HepG2 (cell line): ENCODE data around the gene CHEK1. TPM values are rescaled to one million over a fixed set of nuclear protein-coding genes. Genes with fewer than 3 reads are reported as not detected.

Source experiments
- ATAC-seq: fragments of 200-7000 bp; cut with Tn5 transposase; 3 replicates; pipeline ENCODE4 v1.9.1; 2020; ENCODE audit warnings: mild to moderate bottlenecking, moderate library complexity
- BruUV-seq: library from RNA; stranded (reverse); fragments of 400-500 nt; replicated peaks from 2 replicates; lab custom pipeline; 2021; lab: Mats Ljungman, UMichigan
- CTCF ChIA-PET: fragments of 300-600 bp; formaldehyde crosslinking; extraction: SDS; loops from one replicate; lab custom pipeline; 2021; ENCODE audit warnings: low total read pairs, inconsistent platforms, low intra/inter-chr PET ratio; lab: Yijun Ruan, JAX
- POLR2A ChIA-PET: fragments of 350-600 bp; sonication (Branson Sonifier 250); formaldehyde crosslinking; loops from one replicate; lab custom pipeline; 2020; ENCODE audit warnings: antibody characterized with exemption, inconsistent platforms; lab: Yijun Ruan, JAX
- DNase-seq: peaks from one replicate; pipeline ENCODE4 v3.0.0-alpha.2; 2015; ENCODE audit warnings: low spot score
- FAIRE-seq: peaks from 3 replicates; lab custom pipeline; 2011; peaks lifted over from hg19 to GRCh38; lab: Jason Lieb, UNC
- H2AFZ ChIP-seq: one replicate; pipeline ENCODE4 v1.6.1; 2011; ENCODE audit warnings: low read length, inconsistent platforms
- H3K27ac ChIP-seq: fragments of 300-600 bp; 3 replicates; pipeline ENCODE4 v1.8.0; 2011; ENCODE audit warnings: mixed run types, mild to moderate bottlenecking, mixed read lengths, low read length, inconsistent platforms; ENCODE audit not compliant: insufficient read depth; ENCODE audit errors: extremely low read length
- H3K27me3 ChIP-seq, 2 experiments: fragments of 200-600 bp in 1 of 2; 2 replicates in 1 of 2; 3 replicates in 1 of 2; pipeline versions ENCODE4 v1.6.0 to v1.8.0; 2011; ENCODE audit warnings: low read length in 2 of 2, mild to moderate bottlenecking in 2 of 2, moderate library complexity in 2 of 2, inconsistent platforms in 1 of 2; ENCODE audit not compliant: insufficient read depth in 2 of 2, control insufficient read depth in 1 of 2
- H3K36me3 ChIP-seq, 2 experiments: fragments of 200-600 bp in 1 of 2; replicated peaks in 1 of 2; 2 replicates in 1 of 2; 3 replicates in 1 of 2; pipeline versions ENCODE4 v1.5.1 to v1.8.0; 2011; ENCODE audit warnings: low read length in 2 of 2, inconsistent platforms in 1 of 2; ENCODE audit not compliant: insufficient read depth in 2 of 2, control insufficient read depth in 1 of 2
- H3K4me1 ChIP-seq: 2 replicates; pipeline ENCODE4 v1.5.1; 2012; ENCODE audit warnings: low read length, inconsistent platforms; ENCODE audit not compliant: insufficient read depth
- H3K4me2 ChIP-seq: 2 replicates; pipeline ENCODE4 v1.6.0; 2011; ENCODE audit warnings: low read depth, low read length, inconsistent platforms
- H3K4me3 ChIP-seq, 3 experiments: fragments of 200-600 bp in 1 of 3; sonication (generic), shearing (Covaris generic) in 1 of 3; replicated peaks in 1 of 3; 2 replicates each; pipeline ENCODE4 v1.5.1; 2011 to 2016; ENCODE audit warnings: low read length in 3 of 3, inconsistent platforms in 2 of 3, low read depth in 2 of 3, mild to moderate bottlenecking in 2 of 3, control low read depth in 1 of 3, mixed read lengths in 1 of 3; ENCODE audit not compliant: insufficient read depth in 1 of 3
- H3K79me2 ChIP-seq: one replicate; pipeline ENCODE4 v1.6.1; 2011; ENCODE audit warnings: low read length, inconsistent platforms; ENCODE audit not compliant: insufficient read depth
- H3K9ac ChIP-seq: 2 replicates; pipeline ENCODE4 v1.6.0; 2011; ENCODE audit warnings: mild to moderate bottlenecking, low read depth, low read length, inconsistent platforms; ENCODE audit not compliant: insufficient read depth
- H3K9me3 ChIP-seq: 2 replicates; pipeline ENCODE4 v1.5.1; 2012; ENCODE audit warnings: mild to moderate bottlenecking, low read length
- H4K20me1 ChIP-seq: 2 replicates; pipeline ENCODE4 v1.6.0; 2011; ENCODE audit warnings: inconsistent platforms, mild to moderate bottlenecking, low read length, moderate library complexity; ENCODE audit not compliant: insufficient read depth
- CREB3 ChIP-seq: sonication (generic); formaldehyde crosslinking; IDR thresholded peaks from 2 replicates; pipeline ENCODE4 v1.5.0; 2020; ENCODE audit warnings: missing genetic modification reagents
- FOXJ3 ChIP-seq: sonication (generic); formaldehyde crosslinking; IDR thresholded peaks from 2 replicates; pipeline ENCODE4 v1.4.0; 2020; ENCODE audit warnings: missing genetic modification reagents, mild to moderate bottlenecking, borderline replicate concordance
- HOXA5 ChIP-seq: sonication (generic); formaldehyde crosslinking; IDR thresholded peaks from 2 replicates; pipeline ENCODE4 v1.4.0; 2020; ENCODE audit warnings: missing genetic modification reagents
- KLF12 ChIP-seq: sonication (generic); formaldehyde crosslinking; IDR thresholded peaks from 2 replicates; pipeline ENCODE4 v1.4.0; 2020; ENCODE audit warnings: missing genetic modification reagents, borderline replicate concordance
- MEIS2 ChIP-seq: sonication (generic); formaldehyde crosslinking; IDR thresholded peaks from 2 replicates; pipeline ENCODE4 v1.9.0; 2021; ENCODE audit warnings: mild to moderate bottlenecking, missing genetic modification reagents
- MTERF4 ChIP-seq: sonication (generic); formaldehyde crosslinking; IDR thresholded peaks from 2 replicates; pipeline ENCODE4 v1.8.0; 2023; ENCODE audit warnings: mild to moderate bottlenecking, missing genetic modification reagents
- MZF1 ChIP-seq: sonication (generic); formaldehyde crosslinking; IDR thresholded peaks from 2 replicates; pipeline ENCODE4 v1.8.1; 2023; ENCODE audit warnings: mild to moderate bottlenecking, missing genetic modification reagents, borderline replicate concordance
- NFE2 ChIP-seq: sonication (generic); formaldehyde crosslinking; IDR thresholded peaks from 2 replicates; pipeline ENCODE4 v1.4.0; 2020; ENCODE audit warnings: missing genetic modification reagents
- SRSF1 ChIP-seq: fragments of 200-400 bp; formaldehyde crosslinking; optimal IDR thresholded peaks from 2 replicates; pipeline ENCODE3; 2017; ENCODE audit warnings: mild to moderate bottlenecking, low read depth, low read length, moderate library complexity
- ZBTB38 ChIP-seq: sonication (generic); formaldehyde crosslinking; IDR thresholded peaks from 2 replicates; pipeline ENCODE4 v1.5.1; 2020; ENCODE audit warnings: mild to moderate bottlenecking, missing genetic modification reagents
- ZNF225 ChIP-seq: sonication (generic); formaldehyde crosslinking; IDR thresholded peaks from 2 replicates; pipeline ENCODE4 v1.4.0; 2020; ENCODE audit warnings: mild to moderate bottlenecking, missing genetic modification reagents
- ZNF598 ChIP-seq: sonication (generic); formaldehyde crosslinking; IDR thresholded peaks from 2 replicates; pipeline ENCODE4 v1.5.1; 2020; ENCODE audit warnings: mild to moderate bottlenecking, missing genetic modification reagents, borderline replicate concordance
- ZNF652 ChIP-seq: IDR thresholded peaks from 2 replicates; pipeline ENCODE4 v1.6.1; 2016; ENCODE audit warnings: low read depth, borderline replicate concordance
- ZNF737 ChIP-seq: sonication (generic); formaldehyde crosslinking; IDR thresholded peaks from 2 replicates; pipeline ENCODE4 v1.5.0; 2020; ENCODE audit warnings: missing genetic modification reagents, mild to moderate bottlenecking, borderline replicate concordance
- ZNF772 ChIP-seq: sonication (generic); formaldehyde crosslinking; IDR thresholded peaks from 2 replicates; pipeline ENCODE4 v1.5.0; 2020; ENCODE audit warnings: mild to moderate bottlenecking, missing genetic modification reagents
- ZUFSP ChIP-seq: sonication (generic); formaldehyde crosslinking; IDR thresholded peaks from 2 replicates; pipeline ENCODE4 v1.9.0; 2021; ENCODE audit warnings: missing genetic modification reagents, mild to moderate bottlenecking, borderline replicate concordance
- WGBS: methylation state at CpG from one replicate; pipeline ENCODE4 v1.1.6; 2017; ENCODE audit warnings: low lambda C conversion rate; 5-methylcytosine and 5-hydroxymethylcytosine counted together
- in situ Hi-C: cut with HindIII; loops from 2 replicates; pipeline ENCODE4 v1.10.0; 2017; ENCODE audit warnings: low pct_unique_long_range_greater_than_20kb; ENCODE audit not compliant: extremely low pct_ligation_motif_present
- intact Hi-C: fragments of 100-400 bp; cut with micrococcal nuclease; formaldehyde crosslinking; loops from one replicate; pipeline ENCODE4 v1.10.0; 2022; ENCODE audit not compliant: unreplicated experiment
- polyA plus RNA-seq, 8 experiments: library from polyadenylated mRNA; depleted of rRNA in 3 of 8; stranded (reverse) in 7 of 8; unstranded in 1 of 8; fragments of >200 nt; fragmentation: Illumina TruSeq in 4 of 8; extraction: Trizol in 4 of 8; gene quantifications; 2 replicates each; pipeline versions ENCODE4 v1.2.1 to v1.2.3, GENCODE V29; 2011 to 2016; ENCODE audit warnings: low read depth in 4 of 8, missing spikeins in 1 of 8, mixed read lengths in 1 of 8; ENCODE audit not compliant: insufficient read depth in 1 of 8
- total RNA-seq, 5 experiments: library from RNA; depleted of rRNA; stranded (reverse); fragments of >200 nt; fragmentation: Illumina TruSeq; extraction: Trizol; gene quantifications; 2 replicates each; pipeline ENCODE4 v1.2.3, GENCODE V29; 2016; ENCODE audit warnings: low read depth in 1 of 5
- TF ChIP-seq, protein P1 (sequence below): sonication (generic); formaldehyde crosslinking; conservative IDR thresholded peaks from 2 replicates; pipeline ENCODE4 v1.8.0; 2022; ENCODE audit warnings: mild to moderate bottlenecking, moderate library complexity, missing genetic modification reagents

The CHEK1 gene
- total and polyA plus RNA-seq, 2 of the 13 experiments (the other 11 are each of a cell fraction or from before 2014, with no cell fraction given), result 17.8 to 83.2 TPM

DNA sequence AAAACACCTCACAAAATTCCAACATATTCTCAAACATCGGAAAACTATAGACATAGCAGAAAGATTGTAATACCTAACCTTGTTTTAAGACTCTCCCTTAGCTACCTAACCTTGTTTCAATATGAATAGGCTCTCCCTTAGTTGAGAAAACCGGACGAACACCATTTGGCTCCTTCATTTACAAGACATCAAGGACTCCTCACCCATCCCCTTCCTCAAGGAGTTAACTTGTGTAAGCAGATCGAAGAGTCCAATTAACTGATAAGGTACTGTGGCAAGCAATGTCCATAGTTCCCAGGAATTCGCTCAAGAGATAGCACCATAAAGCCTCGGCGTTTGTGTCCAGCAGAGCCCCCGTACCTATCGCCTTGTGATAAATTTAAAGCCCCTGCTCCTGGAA is 60.3 kb downstream of the CHEK1 start:
- in situ Hi-C loops, result no loop called here
- intact Hi-C loops, result no loop called here
- POLR2A ChIA-PET, result no interaction called here
- FAIRE-seq (no peak), ATAC-seq (no peak)
- Histone ChIP-seq H3K4me3 (no peak overlapping the region), H3K27me3 (no peaks in the 10 kb centered on the region), H3K27ac (no peak overlapping the region), H3K79me2 (no peaks in the 10 kb centered on the region), H3K9me3 (no peaks in the 10 kb centered on the region), H2AFZ (no peak overlapping the region), H4K20me1 (no peaks in the 10 kb centered on the region), H3K9ac (no peak overlapping the region)
- WGBS, result 91% methylated on average over 9 of the region's 9 CpGs
- CTCF ChIA-PET, result no interaction called here
- no peak for TF ChIP-seq ZUFSP (CRISPR knock-in tag)
- TF ChIP-seq NFE2 (CRISPR knock-in tag), result no peak
- no peak for TF ChIP-seq ZNF772 (CRISPR knock-in tag)
- no peak for TF ChIP-seq SRSF1
- TF ChIP-seq MTERF4 (CRISPR knock-in tag), result no peak
- TF ChIP-seq ZNF737 (CRISPR knock-in tag), result no peak
- TF ChIP-seq FOXJ3 (CRISPR knock-in tag), result no peak
- no peak for TF ChIP-seq ZNF652 (CRISPR knock-in tag)
- TF ChIP-seq ZNF225 (CRISPR knock-in tag), result no peak
- TF ChIP-seq CREB3 (CRISPR knock-in tag), result no peak
- no peak for TF ChIP-seq HOXA5 (CRISPR knock-in tag)
- TF ChIP-seq, protein P1, sequence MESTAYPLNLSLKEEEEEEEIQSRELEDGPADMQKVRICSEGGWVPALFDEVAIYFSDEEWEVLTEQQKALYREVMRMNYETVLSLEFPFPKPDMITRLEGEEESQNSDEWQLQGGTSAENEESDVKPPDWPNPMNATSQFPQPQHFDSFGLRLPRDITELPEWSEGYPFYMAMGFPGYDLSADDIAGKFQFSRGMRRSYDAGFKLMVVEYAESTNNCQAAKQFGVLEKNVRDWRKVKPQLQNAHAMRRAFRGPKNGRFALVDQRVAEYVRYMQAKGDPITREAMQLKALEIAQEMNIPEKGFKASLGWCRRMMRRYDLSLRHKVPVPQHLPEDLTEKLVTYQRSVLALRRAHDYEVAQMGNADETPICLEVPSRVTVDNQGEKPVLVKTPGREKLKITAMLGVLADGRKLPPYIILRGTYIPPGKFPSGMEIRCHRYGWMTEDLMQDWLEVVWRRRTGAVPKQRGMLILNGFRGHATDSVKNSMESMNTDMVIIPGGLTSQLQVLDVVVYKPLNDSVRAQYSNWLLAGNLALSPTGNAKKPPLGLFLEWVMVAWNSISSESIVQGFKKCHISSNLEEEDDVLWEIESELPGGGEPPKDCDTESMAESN (CRISPR knock-in tag), result no peak
- TF ChIP-seq MZF1 (CRISPR knock-in tag), result no peak
- TF ChIP-seq ZNF598 (CRISPR knock-in tag), result no peak
- TF ChIP-seq KLF12 (CRISPR knock-in tag), result no peak
- no peak for TF ChIP-seq MEIS2 (CRISPR knock-in tag)
- no peak for TF ChIP-seq ZBTB38
- TF ChIP-seq, all 625 proteins: peak for 0
- H3K4me1 ChIP-seq, result no peaks in the 10 kb centered on the region
- no peak overlapping the region for H3K4me2 ChIP-seq
- no peaks in the 10 kb centered on the region for H3K36me3 ChIP-seq
- BruUV-seq, result no TSS peak
- DNase-seq, result no peak
